ENCODE measurements around the gene VPS13C.

The VPS13C gene

DNA sequence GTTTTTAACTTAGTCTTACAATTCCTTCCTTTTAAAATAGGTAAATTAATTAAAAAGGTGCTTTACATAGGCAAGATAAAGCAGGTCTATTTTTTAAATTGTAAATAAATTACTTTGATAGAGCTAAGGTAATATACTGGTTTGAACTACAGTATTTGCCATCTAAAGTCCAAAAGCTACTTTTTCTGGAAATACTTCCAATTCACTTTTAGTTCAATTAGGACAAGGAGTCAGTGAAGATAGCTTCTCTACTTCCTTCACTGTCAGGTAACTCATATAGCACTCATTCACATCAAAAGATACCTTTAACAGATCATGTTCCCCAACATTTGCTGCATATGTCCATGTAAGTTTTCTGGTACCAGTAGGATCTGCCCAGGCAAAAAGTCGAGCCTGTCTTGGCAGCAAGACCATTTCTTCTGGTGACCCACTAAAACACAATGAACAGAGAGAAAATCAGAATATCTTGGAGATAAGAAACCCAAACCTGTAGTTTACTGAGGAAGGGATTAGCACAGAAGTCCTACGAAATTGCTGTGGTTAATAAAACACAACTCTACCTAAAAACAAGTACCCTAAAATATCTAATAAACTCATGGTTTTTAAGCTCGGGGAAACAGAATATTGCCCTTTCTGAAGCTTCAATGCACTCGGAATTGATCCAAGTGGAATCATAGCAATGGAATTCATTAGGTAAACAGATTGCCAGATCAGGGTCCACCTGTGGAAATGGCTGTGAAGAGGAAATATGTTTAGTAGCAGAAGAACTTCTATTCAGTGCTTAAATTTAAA lies 153.1 kb downstream of the VPS13C start:
- TF ChIP-seq SIN3A (IDR thresholded peaks at IDR 0.05; ENCODE audit: borderline replicate concordance, insufficient read depth, low read length) (no peak), TAF1 (IDR thresholded peaks at IDR 0.05; ENCODE audit: borderline replicate concordance, insufficient read depth, low read length) (no peak), FOXP2 (optimal IDR thresholded peaks at IDR 0.05; ENCODE audit: borderline replicate concordance, extremely low read depth, extremely low read length, insufficient read depth) (no peak), POLR2AphosphoS5 (IDR thresholded peaks at IDR 0.05; ENCODE audit: low read depth, low read length) (no peak)
- TF ChIP-seq, protein P1, sequence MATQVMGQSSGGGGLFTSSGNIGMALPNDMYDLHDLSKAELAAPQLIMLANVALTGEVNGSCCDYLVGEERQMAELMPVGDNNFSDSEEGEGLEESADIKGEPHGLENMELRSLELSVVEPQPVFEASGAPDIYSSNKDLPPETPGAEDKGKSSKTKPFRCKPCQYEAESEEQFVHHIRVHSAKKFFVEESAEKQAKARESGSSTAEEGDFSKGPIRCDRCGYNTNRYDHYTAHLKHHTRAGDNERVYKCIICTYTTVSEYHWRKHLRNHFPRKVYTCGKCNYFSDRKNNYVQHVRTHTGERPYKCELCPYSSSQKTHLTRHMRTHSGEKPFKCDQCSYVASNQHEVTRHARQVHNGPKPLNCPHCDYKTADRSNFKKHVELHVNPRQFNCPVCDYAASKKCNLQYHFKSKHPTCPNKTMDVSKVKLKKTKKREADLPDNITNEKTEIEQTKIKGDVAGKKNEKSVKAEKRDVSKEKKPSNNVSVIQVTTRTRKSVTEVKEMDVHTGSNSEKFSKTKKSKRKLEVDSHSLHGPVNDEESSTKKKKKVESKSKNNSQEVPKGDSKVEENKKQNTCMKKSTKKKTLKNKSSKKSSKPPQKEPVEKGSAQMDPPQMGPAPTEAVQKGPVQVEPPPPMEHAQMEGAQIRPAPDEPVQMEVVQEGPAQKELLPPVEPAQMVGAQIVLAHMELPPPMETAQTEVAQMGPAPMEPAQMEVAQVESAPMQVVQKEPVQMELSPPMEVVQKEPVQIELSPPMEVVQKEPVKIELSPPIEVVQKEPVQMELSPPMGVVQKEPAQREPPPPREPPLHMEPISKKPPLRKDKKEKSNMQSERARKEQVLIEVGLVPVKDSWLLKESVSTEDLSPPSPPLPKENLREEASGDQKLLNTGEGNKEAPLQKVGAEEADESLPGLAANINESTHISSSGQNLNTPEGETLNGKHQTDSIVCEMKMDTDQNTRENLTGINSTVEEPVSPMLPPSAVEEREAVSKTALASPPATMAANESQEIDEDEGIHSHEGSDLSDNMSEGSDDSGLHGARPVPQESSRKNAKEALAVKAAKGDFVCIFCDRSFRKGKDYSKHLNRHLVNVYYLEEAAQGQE (IDR thresholded peaks at IDR 0.05; ENCODE audit: insufficient read depth in 1 of 2, low read depth in 2 of 2, low read length in 2 of 2): no peak

GRCh38 chr15:61893146-61893545 lies 167.1 kb downstream of the VPS13C start:
- TF ChIP-seq POLR2AphosphoS5 (IDR thresholded peaks at IDR 0.05; ENCODE audit: low read depth, low read length) (no peak), SIN3A (IDR thresholded peaks at IDR 0.05; ENCODE audit: borderline replicate concordance, insufficient read depth, low read length) (no peak), TAF1 (IDR thresholded peaks at IDR 0.05; ENCODE audit: borderline replicate concordance, insufficient read depth, low read length) (no peak), FOXP2 (optimal IDR thresholded peaks at IDR 0.05; ENCODE audit: borderline replicate concordance, extremely low read depth, extremely low read length, insufficient read depth) (no peak)
- TF ChIP-seq, protein P1 (IDR thresholded peaks at IDR 0.05; ENCODE audit: insufficient read depth in 1 of 2, low read depth in 2 of 2, low read length in 2 of 2): no peak

- TF ChIP-seq POLR2AphosphoS5 (IDR thresholded peaks at IDR 0.05; ENCODE audit: low read depth, low read length) (no peak), TAF1 (IDR thresholded peaks at IDR 0.05; ENCODE audit: borderline replicate concordance, insufficient read depth, low read length) (no peak), SIN3A (IDR thresholded peaks at IDR 0.05; ENCODE audit: borderline replicate concordance, insufficient read depth, low read length) (no peak), FOXP2 (optimal IDR thresholded peaks at IDR 0.05; ENCODE audit: borderline replicate concordance, extremely low read depth, extremely low read length, insufficient read depth) (no peak)
- TF ChIP-seq, protein P1 (IDR thresholded peaks at IDR 0.05; ENCODE audit: insufficient read depth in 1 of 2, low read depth in 2 of 2, low read length in 2 of 2): no peak
Observed at GRCh38 chr15:61892140-61892539, 168.1 kb downstream of the VPS13C start.

- TF ChIP-seq FOXP2 (optimal IDR thresholded peaks at IDR 0.05; ENCODE audit: borderline replicate concordance, extremely low read depth, extremely low read length, insufficient read depth) (no peak), SIN3A (IDR thresholded peaks at IDR 0.05; ENCODE audit: borderline replicate concordance, insufficient read depth, low read length) (no peak), POLR2AphosphoS5 (IDR thresholded peaks at IDR 0.05; ENCODE audit: low read depth, low read length) (no peak), TAF1 (IDR thresholded peaks at IDR 0.05; ENCODE audit: borderline replicate concordance, insufficient read depth, low read length) (no peak)
- TF ChIP-seq, protein P1 (IDR thresholded peaks at IDR 0.05; ENCODE audit: insufficient read depth in 1 of 2, low read depth in 2 of 2, low read length in 2 of 2): no peak
Observed at GRCh38 chr15:61890106-61890505, 170.1 kb downstream of the VPS13C start.

Measured in PFSK-1 (cell line).